Middle frontal gyrus (tissue), 1 donor: ENCODE data around the gene PEAK1.
A peak's percentile ranks its signal among the peaks of the same experiment; 100 is the strongest.
"Not testable (repeated sequence)": the region's sequence is repeated elsewhere in the genome, so short reads cannot be mapped to it uniquely, and the experiment has no call there.

ENCODE experiments used
- DNase-seq: peaks from one replicate; pipeline ENCODE4 v3.0.0-alpha.2; 2015; ENCODE audit warnings: low spot score; ENCODE audit errors: extremely low spot score

The PEAK1 gene

GRCh38 chr15:77421370-77421700 is 1.4 kb upstream of the PEAK1 start:
- DNase-seq: no peak

- DNase-seq: peak; percentile 55
Measured at GRCh38 chr15:77420610-77421369, 886 bp upstream of the PEAK1 start, which contains the start of gene HMG20A. Gene HMG20A (plus strand): TSS chr15:77420888. CDS start chr15:77458408, 37,520 bp downstream.

GRCh38 chr15:77418966-77419835 is 703 bp downstream of the PEAK1 start:
- no peak for DNase-seq

- DNase-seq: no peak
Measured at GRCh38 chr15:77418391-77418965, 1.4 kb downstream of the PEAK1 start.

- DNase-seq: no peak
Measured at GRCh38 chr15:77417602-77418001, 2.3 kb downstream of the PEAK1 start.

GRCh38 chr15:77416954-77417353 is 3.0 kb downstream of the PEAK1 start:
- no peak for DNase-seq

GRCh38 chr15:77416148-77416455 is 3.8 kb downstream of the PEAK1 start:
- no peak for DNase-seq

GRCh38 chr15:77415450-77416147 is 4.3 kb downstream of the PEAK1 start:
- no peak for DNase-seq

GRCh38 chr15:77414789-77415442 is 5.0 kb downstream of the PEAK1 start:
- no peak for DNase-seq

- no peak for DNase-seq
Measured at GRCh38 chr15:77413699-77414349, 6.1 kb downstream of the PEAK1 start.

- DNase-seq: no peak
Measured at GRCh38 chr15:77412972-77413698, 6.8 kb downstream of the PEAK1 start.

GRCh38 chr15:77411619-77411976 is 8.3 kb downstream of the PEAK1 start:
- DNase-seq: no peak

- no peak for DNase-seq
Measured at GRCh38 chr15:77410701-77411618, 8.9 kb downstream of the PEAK1 start.

- not testable (repeated sequence) for DNase-seq
Measured at GRCh38 chr15:77410157-77410500, 9.8 kb downstream of the PEAK1 start.

- DNase-seq: no peak
Measured at GRCh38 chr15:77409259-77410156, 10.4 kb downstream of the PEAK1 start.

- no peak for DNase-seq
Measured at GRCh38 chr15:77406846-77407245, 13.1 kb downstream of the PEAK1 start.

GRCh38 chr15:77406173-77406759 is 13.6 kb downstream of the PEAK1 start:
- DNase-seq: not testable (repeated sequence)
